Measurements from ENCODE around the gene RALGDS.

RALGDS gene

GRCh38 chr9:133118179-133118520 lies 2.9 kb downstream of the RALGDS start:
- DNase-seq (ENCODE audit: low read depth): no peak
- H3K4me3 ChIP-seq (ENCODE audit: low read length): no peak overlapping the region
- TF ChIP-seq, protein P1, sequence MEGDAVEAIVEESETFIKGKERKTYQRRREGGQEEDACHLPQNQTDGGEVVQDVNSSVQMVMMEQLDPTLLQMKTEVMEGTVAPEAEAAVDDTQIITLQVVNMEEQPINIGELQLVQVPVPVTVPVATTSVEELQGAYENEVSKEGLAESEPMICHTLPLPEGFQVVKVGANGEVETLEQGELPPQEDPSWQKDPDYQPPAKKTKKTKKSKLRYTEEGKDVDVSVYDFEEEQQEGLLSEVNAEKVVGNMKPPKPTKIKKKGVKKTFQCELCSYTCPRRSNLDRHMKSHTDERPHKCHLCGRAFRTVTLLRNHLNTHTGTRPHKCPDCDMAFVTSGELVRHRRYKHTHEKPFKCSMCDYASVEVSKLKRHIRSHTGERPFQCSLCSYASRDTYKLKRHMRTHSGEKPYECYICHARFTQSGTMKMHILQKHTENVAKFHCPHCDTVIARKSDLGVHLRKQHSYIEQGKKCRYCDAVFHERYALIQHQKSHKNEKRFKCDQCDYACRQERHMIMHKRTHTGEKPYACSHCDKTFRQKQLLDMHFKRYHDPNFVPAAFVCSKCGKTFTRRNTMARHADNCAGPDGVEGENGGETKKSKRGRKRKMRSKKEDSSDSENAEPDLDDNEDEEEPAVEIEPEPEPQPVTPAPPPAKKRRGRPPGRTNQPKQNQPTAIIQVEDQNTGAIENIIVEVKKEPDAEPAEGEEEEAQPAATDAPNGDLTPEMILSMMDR (conservative IDR thresholded peaks at IDR 0.05; ENCODE audit: low read length): no peak

DNA sequence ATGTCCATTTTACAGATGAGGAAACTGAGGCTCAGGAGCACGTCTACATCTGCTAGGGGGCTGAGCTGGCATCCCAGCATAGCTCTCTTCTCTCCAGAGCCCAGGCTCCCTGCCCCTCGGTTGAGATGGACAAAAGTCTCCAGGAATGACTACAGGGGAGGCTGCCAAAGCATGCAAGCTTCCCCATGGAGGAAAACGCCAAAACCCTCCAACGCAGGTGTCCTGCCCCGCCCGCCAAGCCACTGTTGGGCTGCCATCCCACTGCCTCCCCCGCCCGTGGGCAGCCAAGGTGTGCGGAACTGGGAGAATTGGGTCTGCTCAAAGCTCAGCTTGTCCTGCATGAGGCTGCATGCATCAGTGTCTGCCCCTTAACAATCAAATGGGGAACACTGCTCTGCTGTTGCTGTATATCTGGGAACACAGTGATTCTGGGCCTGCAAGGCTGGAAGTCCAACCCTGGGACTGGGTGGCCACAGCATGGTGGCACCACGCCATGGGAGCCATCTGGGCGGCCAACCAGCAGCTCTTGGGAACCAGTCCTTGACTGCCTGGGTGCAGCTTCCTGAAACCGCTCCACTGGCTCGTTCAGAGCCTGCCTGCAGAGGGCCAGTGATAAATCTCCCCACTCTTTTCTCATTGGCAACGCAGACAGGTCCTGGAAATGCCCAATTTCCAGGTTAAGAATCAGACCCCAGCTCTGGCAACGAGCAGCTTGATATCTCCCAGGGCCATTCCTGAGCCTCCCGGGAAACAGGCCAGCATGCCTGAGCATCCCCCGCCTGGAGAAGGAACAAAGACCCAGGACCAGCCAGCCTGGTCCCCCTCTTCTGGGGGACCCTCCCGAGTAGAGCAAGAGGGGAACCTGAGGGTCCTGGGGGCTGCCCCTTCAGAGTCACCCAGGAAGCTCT lies 3.5 kb downstream of the RALGDS start:
- DNase-seq (ENCODE audit: low read depth): peak; percentile 82
- no peak overlapping the region for H3K4me3 ChIP-seq (ENCODE audit: low read length)
- TF ChIP-seq, protein P1 (conservative IDR thresholded peaks at IDR 0.05; ENCODE audit: low read length): peak; percentile 24

DNA sequence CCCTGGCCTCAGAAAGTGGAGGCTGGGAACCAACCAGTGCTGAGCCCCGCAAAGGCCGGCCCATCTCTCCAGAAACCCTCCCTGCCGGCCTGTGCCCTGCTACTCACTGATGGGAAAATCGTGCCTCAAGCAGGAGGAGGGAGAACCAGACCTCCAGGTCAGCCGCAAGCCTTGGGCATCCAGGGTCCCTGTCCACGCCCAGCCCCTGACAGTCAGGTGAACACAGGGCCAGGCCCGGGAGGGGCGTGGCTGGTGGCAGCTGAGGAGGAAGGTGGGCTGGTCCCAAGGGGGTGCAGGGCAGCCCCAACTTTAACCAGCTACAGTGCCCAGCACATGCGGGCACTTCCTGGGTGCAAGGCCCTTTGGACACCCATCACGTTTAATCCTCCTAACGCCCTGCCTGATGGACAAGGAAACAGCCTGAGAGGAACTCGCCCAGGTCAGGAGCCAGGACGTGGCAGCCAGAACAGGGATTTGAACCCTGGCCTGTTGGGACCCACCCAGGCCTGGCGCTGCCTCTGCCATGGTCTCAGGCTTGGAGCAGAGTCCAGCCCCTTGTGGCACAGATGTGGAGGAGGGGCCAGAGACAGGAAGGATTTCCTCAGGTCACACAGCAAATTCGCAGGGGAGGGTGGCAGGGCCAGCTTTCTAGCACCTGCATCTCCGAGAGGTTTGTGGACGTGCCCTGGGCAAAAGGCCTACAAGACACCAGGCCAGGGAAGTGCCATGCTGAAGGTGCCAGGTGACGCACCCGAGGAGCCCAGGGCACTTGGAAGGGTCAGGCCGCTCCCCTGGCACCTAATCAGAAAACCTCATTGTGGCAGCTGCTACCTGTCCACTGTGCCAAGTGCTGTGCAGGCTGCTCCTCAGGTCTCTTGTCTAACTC lies 4.5 kb downstream of the RALGDS start:
- H3K4me3 ChIP-seq (ENCODE audit: low read length): no peak overlapping the region
- DNase-seq (ENCODE audit: low read depth): no peak
- TF ChIP-seq, protein P1 (conservative IDR thresholded peaks at IDR 0.05; ENCODE audit: low read length): no peak

DNA sequence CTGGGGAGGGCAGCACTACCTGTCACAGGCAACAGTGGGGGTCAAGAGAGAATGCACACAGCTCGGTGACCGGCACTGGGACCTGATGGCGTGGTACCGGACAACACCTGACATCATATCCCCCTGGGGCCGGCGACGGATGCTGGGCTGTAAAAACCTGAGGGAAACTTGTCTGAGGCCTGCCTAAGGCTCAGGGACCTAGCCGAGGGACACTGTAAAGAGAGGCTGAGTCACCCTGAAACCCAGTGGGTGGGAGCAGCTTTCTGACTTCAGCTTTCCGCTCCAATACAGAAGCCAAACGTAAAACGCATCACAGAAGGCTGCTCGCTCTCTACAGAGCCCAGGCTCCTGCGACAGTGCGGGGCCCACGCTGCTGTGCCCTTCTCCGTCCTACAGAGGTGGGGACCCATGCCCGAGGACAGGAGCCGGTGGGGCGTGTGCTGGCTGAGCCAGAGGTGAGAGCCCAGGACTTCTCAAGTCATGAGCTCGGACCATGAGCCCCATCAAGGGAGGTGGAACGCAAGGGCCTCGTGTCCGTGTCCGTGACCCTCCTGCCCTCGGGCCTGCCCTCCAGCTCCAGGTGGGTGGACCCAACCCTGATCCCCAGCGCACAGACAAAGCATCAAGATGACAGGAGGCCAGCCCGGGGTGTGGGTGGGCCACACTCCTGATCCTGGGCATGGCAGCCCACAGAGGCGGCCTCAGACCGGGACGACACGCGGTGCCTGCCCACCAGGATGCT lies 5.3 kb downstream of the RALGDS start:
- no peak overlapping the region for H3K4me3 ChIP-seq (ENCODE audit: low read length)
- DNase-seq (ENCODE audit: low read depth): peak; percentile 46
- TF ChIP-seq, protein P1 (conservative IDR thresholded peaks at IDR 0.05; ENCODE audit: low read length): no peak

DNA sequence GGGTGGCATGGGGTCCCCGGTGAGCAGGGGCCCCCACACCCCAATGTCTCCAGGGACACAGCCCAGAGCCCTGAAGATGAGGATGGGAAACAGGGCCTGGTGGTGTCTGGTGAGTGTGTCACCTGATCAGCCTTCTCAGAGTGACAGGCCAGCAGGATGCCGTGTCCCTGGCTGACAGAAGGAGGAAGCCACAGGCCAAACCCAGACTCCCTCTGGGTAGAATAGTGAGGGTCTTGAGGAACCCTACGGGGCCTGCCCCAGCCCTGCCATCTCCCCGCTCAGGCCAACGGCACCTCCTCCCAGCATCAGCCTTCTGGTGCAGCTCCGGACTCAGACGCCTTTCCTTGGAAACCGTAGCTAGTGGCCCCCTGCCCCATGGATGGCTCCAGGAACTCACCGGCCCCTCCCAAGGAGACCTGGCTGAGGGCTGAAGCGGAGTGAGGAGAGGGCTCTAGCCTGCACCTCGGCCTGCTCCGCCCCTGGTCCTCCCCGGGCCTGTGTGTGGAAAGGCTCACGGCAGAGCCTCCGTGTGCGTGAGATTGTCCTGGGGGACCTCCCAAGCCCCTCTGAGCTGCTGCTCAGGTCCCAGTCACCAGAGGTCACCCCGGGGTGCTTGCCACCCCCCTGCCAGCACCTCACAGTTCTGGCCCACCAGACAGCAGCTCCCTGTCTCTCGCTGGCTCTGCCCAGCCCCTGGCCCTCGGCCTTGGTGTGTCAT lies 6.0 kb downstream of the RALGDS start:
- H3K4me3 ChIP-seq (ENCODE audit: low read length): no peak overlapping the region
- DNase-seq (ENCODE audit: low read depth): no peak
- TF ChIP-seq, protein P1 (conservative IDR thresholded peaks at IDR 0.05; ENCODE audit: low read length): no peak

Measured in AG10803 (cell line).